GM18507 (cell line): ENCODE measurements around the gene EDN2.

Experiments used
- DNase-seq: peaks from one replicate; pipeline ENCODE4 v3.0.0; 2011; ENCODE audit warnings: low read depth; ENCODE audit not compliant: insufficient read length; ENCODE audit errors: extremely low spot score
- FAIRE-seq: peaks from 2 replicates; lab custom pipeline; 2011; peaks lifted over from hg19 to GRCh38; lab: Jason Lieb, UNC

Gene EDN2

GRCh38 chr1:41500781-41501518 lies 16.5 kb upstream of the EDN2 start:
- DNase-seq (no peak), FAIRE-seq (no peak)

- FAIRE-seq, result no peak
- DNase-seq, result no peak
These were observed 15.9 kb upstream of the EDN2 start for GRCh38 chr1:41500378-41500777.

- no peak for FAIRE-seq
- DNase-seq, result no peak
These were observed 15.1 kb upstream of the EDN2 start for GRCh38 chr1:41499591-41499990.

GRCh38 chr1:41498804-41499203 lies 14.3 kb upstream of the EDN2 start:
- FAIRE-seq (no peak), DNase-seq (no peak)

GRCh38 chr1:41498391-41498790 lies 13.9 kb upstream of the EDN2 start:
- FAIRE-seq (no peak), DNase-seq (no peak)

- no peak for DNase-seq
- FAIRE-seq, result no peak
These were observed 13.1 kb upstream of the EDN2 start for GRCh38 chr1:41497461-41498030.

DNA sequence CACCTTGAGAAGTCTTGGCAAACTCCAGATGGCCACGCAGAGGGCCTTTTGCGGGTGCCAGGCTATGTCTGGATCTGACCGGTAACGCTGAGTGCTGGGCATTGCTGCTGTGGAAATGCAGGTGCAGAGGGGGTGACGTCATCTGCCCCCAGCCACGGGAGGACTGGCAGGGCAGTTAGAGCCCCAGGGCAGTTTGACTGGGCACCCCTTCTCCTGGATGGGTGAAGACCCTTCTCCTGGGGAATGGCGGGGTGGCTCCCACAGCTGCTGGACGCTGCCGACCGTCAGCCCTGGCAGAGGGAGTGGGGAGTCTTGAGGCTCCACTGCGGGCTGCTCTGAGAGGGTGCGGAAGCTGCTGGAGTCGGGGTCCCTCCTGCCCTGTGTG lies 12.6 kb upstream of the EDN2 start:
- FAIRE-seq (no peak), DNase-seq (no peak)

- DNase-seq, result no peak
- no peak for FAIRE-seq
These were observed 11.9 kb upstream of the EDN2 start for GRCh38 chr1:41496080-41497055.

- no peak for DNase-seq
These were observed 10.9 kb upstream of the EDN2 start for GRCh38 chr1:41495210-41495948.

GRCh38 chr1:41494351-41495209 lies 10.1 kb upstream of the EDN2 start:
- DNase-seq (no peak), FAIRE-seq (no peak)

More at GRCh38 chr1:41495210-41495948, 10.9 kb upstream of the EDN2 start:
- no peak for FAIRE-seq

- no peak for FAIRE-seq
- DNase-seq, result no peak
These were observed 9.3 kb upstream of the EDN2 start for GRCh38 chr1:41493626-41494350.

- DNase-seq (no peak), FAIRE-seq (no peak)
These were observed 8.6 kb upstream of the EDN2 start for GRCh38 chr1:41493117-41493536.

- DNase-seq (no peak), FAIRE-seq (no peak)
These were observed 7.9 kb upstream of the EDN2 start for GRCh38 chr1:41492341-41492848.

DNA sequence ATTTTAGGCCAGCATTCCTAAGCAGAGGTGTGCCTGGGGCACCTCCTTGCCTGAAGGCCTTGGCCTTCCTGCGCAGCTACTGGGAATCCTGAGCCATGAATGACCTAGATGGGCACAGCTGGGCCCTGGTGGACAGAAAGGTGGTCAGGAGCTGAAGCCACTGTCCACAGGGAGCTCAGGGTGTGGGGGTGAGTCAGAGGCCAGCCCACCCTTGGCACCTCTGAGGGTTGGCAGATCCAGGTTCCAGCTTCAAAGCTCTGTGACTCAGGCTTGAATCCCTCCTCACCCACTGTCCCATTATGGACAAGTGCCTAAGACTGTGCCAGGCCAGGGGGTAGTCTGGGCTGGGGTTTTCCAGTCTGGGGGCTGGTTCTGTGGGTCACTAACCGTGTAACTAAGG lies 6.4 kb upstream of the EDN2 start:
- FAIRE-seq, result no peak
- no peak for DNase-seq

DNA sequence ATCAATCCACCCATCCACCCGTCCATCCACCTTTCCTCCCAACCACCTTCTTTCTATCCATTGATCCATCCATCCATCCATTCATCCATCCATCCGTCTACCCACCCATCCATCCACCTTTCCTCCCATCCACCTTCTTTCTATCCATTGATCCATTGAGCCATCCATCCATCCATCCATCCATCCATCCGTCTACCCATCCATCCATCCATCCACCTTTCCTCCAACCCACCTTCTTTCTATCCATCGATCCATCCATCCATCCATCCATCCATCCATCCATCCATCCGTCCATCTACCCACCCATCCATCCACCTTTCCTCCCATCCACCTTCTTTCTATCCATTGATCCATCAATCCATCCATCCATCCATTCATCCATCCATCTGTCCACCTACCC lies 5.1 kb upstream of the EDN2 start:
- FAIRE-seq, result no peak
- no peak for DNase-seq

GRCh38 chr1:41488040-41488951 lies 3.8 kb upstream of the EDN2 start:
- FAIRE-seq (no peak), DNase-seq (no peak)
